B cell (primary cell): ENCODE results near the gene LIN52. TPM values are rescaled to one million over a fixed set of nuclear protein-coding genes. Genes with fewer than 3 reads are reported as not detected.

Source experiments
- ATAC-seq: fragments of 200-7000 bp; cut with Tn5 transposase; one replicate; pipeline ENCODE4 v1.10.0; 2021; ENCODE audit warnings: low read depth, mild to moderate bottlenecking, moderate number of reproducible peaks, moderate library complexity
- CTCF ChIA-PET: fragments of 350-600 bp; sonication (Branson Sonifier 250); formaldehyde crosslinking; loops from one replicate; lab custom pipeline; 2021; ENCODE audit warnings: antibody characterized with exemption, inconsistent platforms; lab: Charles Lee
- POLR2A ChIA-PET: fragments of 350-600 bp; sonication (Branson Sonifier 250); formaldehyde crosslinking; loops from one replicate; lab custom pipeline; 2021; ENCODE audit warnings: antibody characterized with exemption; lab: Charles Lee
- DNase-seq: peaks from one replicate; pipeline ENCODE4 v3.0.0; 2013
- H2AFZ ChIP-seq: 2 replicates; pipeline ENCODE4 v1.6.1; 2012; ENCODE audit warnings: mild to moderate bottlenecking, low read depth, low read length; ENCODE audit not compliant: insufficient read depth, poor library complexity, severe bottlenecking
- H3K27ac ChIP-seq, 2 donors: 1 replicate in 1 of 2; 2 replicates in 1 of 2; pipeline ENCODE4 v1.5.1; 2012 to 2013; ENCODE audit warnings: low read length in 2 of 2, mild to moderate bottlenecking in 2 of 2, moderate library complexity in 1 of 2
- H3K27me3 ChIP-seq, 4 experiments: fragments of 200-600 bp in 1 of 4; sonication (generic) in 1 of 4; replicated peaks in 1 of 4; 1 replicate in 2 of 4; 2 replicates in 2 of 4; pipeline versions ENCODE4 v1.6.1 to v1.7.0; 2013 to 2016; ENCODE audit warnings: low read length in 3 of 4, mild to moderate bottlenecking in 2 of 4, mixed read lengths in 1 of 4, moderate library complexity in 1 of 4; ENCODE audit not compliant: insufficient read depth in 4 of 4, control insufficient read depth in 3 of 4; ENCODE audit errors: control extremely low read depth in 1 of 4
- H3K36me3 ChIP-seq, 2 experiments: replicated peaks in 1 of 2; 1 replicate in 1 of 2; 2 replicates in 1 of 2; pipeline versions ENCODE4 v1.6.1 to v1.7.1; 2013; ENCODE audit warnings: low read length in 1 of 2; ENCODE audit not compliant: insufficient read depth in 2 of 2, control insufficient read depth in 1 of 2; ENCODE audit errors: control extremely low read depth in 1 of 2, extremely low read depth in 1 of 2
- H3K4me1 ChIP-seq, 2 donors: fragments of 200-600 bp in 1 of 2; sonication (generic) in 1 of 2; 1 replicate in 1 of 2; 2 replicates in 1 of 2; pipeline versions ENCODE4 v1.5.1 to v1.6.1; 2013 to 2017; ENCODE audit warnings: low read length in 2 of 2; ENCODE audit not compliant: control insufficient read depth in 2 of 2, insufficient read depth in 2 of 2
- H3K4me2 ChIP-seq: replicated peaks from 2 replicates; pipeline ENCODE3; 2012; ENCODE audit warnings: mild to moderate bottlenecking, low read depth, low read length; ENCODE audit not compliant: poor library complexity, severe bottlenecking
- H3K4me3 ChIP-seq, 5 experiments: fragments of 200-600 bp in 1 of 5; sonication (generic) in 1 of 5; 1 replicate in 3 of 5; 2 replicates in 2 of 5; pipeline versions ENCODE4 v1.5.1 to v1.7.0; 2011 to 2016; ENCODE audit warnings: low read length in 4 of 5, mild to moderate bottlenecking in 4 of 5, low read depth in 2 of 5, control low read depth in 1 of 5, moderate library complexity in 1 of 5; ENCODE audit not compliant: insufficient read depth in 1 of 5; ENCODE audit errors: control extremely low read depth in 1 of 5, extremely low read depth in 1 of 5
- H3K79me2 ChIP-seq: fragments of 200-600 bp; sonication (generic); one replicate; pipeline ENCODE4 v1.6.0; 2016; ENCODE audit warnings: low read length; ENCODE audit not compliant: control insufficient read depth, insufficient read depth
- H3K9ac ChIP-seq: fragments of 200-600 bp; sonication (generic); 2 replicates; pipeline ENCODE4 v1.6.1; 2017; ENCODE audit warnings: mild to moderate bottlenecking, low read length, moderate library complexity
- H3K9me3 ChIP-seq, 3 donors: one replicate each; pipeline versions ENCODE4 v1.6.1 to v1.7.1; 2013; ENCODE audit warnings: low read length in 2 of 3; ENCODE audit not compliant: control insufficient read depth in 2 of 3, insufficient read depth in 1 of 3; ENCODE audit errors: control extremely low read depth in 1 of 3
- H4K20me1 ChIP-seq: 2 replicates; pipeline ENCODE4 v1.6.0; 2012; ENCODE audit warnings: mild to moderate bottlenecking, low read length; ENCODE audit not compliant: insufficient read depth, control insufficient read depth, poor library complexity, severe bottlenecking
- H3K27ac Mint-ChIP-seq: one replicate; pipeline ENCODE4 v1.8.0; 2021; ENCODE audit warnings: mixed read lengths
- H3K27me3 Mint-ChIP-seq: one replicate; pipeline ENCODE4 v1.8.0; 2021; ENCODE audit warnings: mixed read lengths
- H3K4me1 Mint-ChIP-seq: one replicate; pipeline ENCODE4 v1.8.0; 2021; ENCODE audit warnings: mixed read lengths
- H3K4me3 Mint-ChIP-seq: one replicate; pipeline ENCODE4 v1.8.0; 2021; ENCODE audit warnings: mixed read lengths
- H3K9me3 Mint-ChIP-seq: one replicate; pipeline ENCODE4 v1.8.0; 2022; ENCODE audit warnings: mixed read lengths; ENCODE audit not compliant: insufficient read depth
- CTCF ChIP-seq: fragments of 200-600 bp; IDR thresholded peaks from one replicate; pipeline ENCODE4 v1.8.0; 2022; ENCODE audit warnings: antibody characterized with exemption, mild to moderate bottlenecking
- EZH2 ChIP-seq: IDR thresholded peaks from 2 replicates; pipeline ENCODE4 v1.6.1; 2012; ENCODE audit warnings: borderline replicate concordance, low read depth, mild to moderate bottlenecking, moderate library complexity, low read length; ENCODE audit not compliant: insufficient read depth, poor library complexity, severe bottlenecking
- WGBS: methylation state at CpG from one replicate; pipeline ENCODE4 v1.1.5; 2013; ENCODE audit warnings: missing lambda C conversion rate; ENCODE audit not compliant: insufficient coverage; 5-methylcytosine and 5-hydroxymethylcytosine counted together
- intact Hi-C: fragments of 100-400 bp; cut with micrococcal nuclease; formaldehyde crosslinking; loops from one replicate; pipeline ENCODE4 v1.10.0; 2022
- polyA plus RNA-seq: library from polyadenylated mRNA; depleted of rRNA; stranded (reverse); fragments of >200 nt; gene quantifications from 2 replicates; pipeline ENCODE4 v1.2.3, GENCODE V29; 2012
- total RNA-seq, 2 donors: library from RNA; stranded (reverse); fragments of 120-200 nt in 1 of 2; gene quantifications; 1 replicate in 1 of 2; 2 replicates in 1 of 2; pipeline versions ENCODE4 v1.2.3 to v1.2.4, GENCODE V29; 2013 to 2022

Gene LIN52
- total and polyA plus RNA-seq, 2 donors (not counting 1 experiment from before 2014, with no cell fraction given): 3.9 to 13.1 TPM

GRCh38 chr14:74142523-74142922, 57.8 kb downstream of the LIN52 start:
- ATAC-seq (no peak), DNase-seq (no peak)
- CTCF ChIA-PET: interaction anchor here (0.6 kb wide), 1 partner anchor 109 kb away, joined by 3 read pairs; no protein-coding TSS in a partner anchor
- H3K36me3 ChIP-seq: no peaks in the 10 kb centered on the region
- intact Hi-C loops: no loop called here
- peaks cover 7% of the 10 kb centered on the region in 2 donors for H3K4me1 ChIP-seq
- H3K4me2 ChIP-seq: no peak overlapping the region
- no peak overlapping the region for H3K4me3 ChIP-seq
- no peaks in the 10 kb centered on the region for H3K9me3 ChIP-seq
- H2AFZ ChIP-seq: no peak overlapping the region
- H3K27ac Mint-ChIP-seq: no peak overlapping the region
- H3K27me3 Mint-ChIP-seq: no peaks in the 10 kb centered on the region
- H3K9me3 Mint-ChIP-seq: no peaks in the 10 kb centered on the region
- WGBS: 100% methylated on average over 1 of the region's 4 CpGs
- no peak overlapping the region for H3K27ac ChIP-seq
- H3K4me3 Mint-ChIP-seq: no peak overlapping the region
- no peaks in the 10 kb centered on the region for H4K20me1 ChIP-seq
- H3K9ac ChIP-seq: no peak overlapping the region
- H3K27me3 ChIP-seq: no peaks in the 10 kb centered on the region
- H3K4me1 Mint-ChIP-seq: peaks cover 8% of the 10 kb centered on the region
- no peaks in the 10 kb centered on the region for H3K79me2 ChIP-seq
- POLR2A ChIA-PET: no interaction called here
- TF ChIP-seq CTCF: no peak
- TF ChIP-seq EZH2: no peak

- no CpG with 5 or more reads among the region's 3 CpGs for WGBS
- Histone ChIP-seq H3K9me3 (no peaks in the 10 kb centered on the region), H3K4me1 (peaks cover 7% of the 10 kb centered on the region in 2 donors), H2AFZ (no peak overlapping the region), H3K27ac (no peak overlapping the region), H3K27me3 (no peaks in the 10 kb centered on the region), H3K4me2 (no peak overlapping the region), H3K79me2 (no peaks in the 10 kb centered on the region), H3K9ac (no peak overlapping the region), H3K4me3 (no peak overlapping the region), H4K20me1 (no peaks in the 10 kb centered on the region), H3K36me3 (no peaks in the 10 kb centered on the region)
- POLR2A ChIA-PET: no interaction called here
- Mint-ChIP-seq H3K27ac (no peak overlapping the region), H3K27me3 (no peaks in the 10 kb centered on the region), H3K9me3 (no peaks in the 10 kb centered on the region), H3K4me3 (no peak overlapping the region), H3K4me1 (peaks cover 8% of the 10 kb centered on the region)
- TF ChIP-seq EZH2 (no peak), CTCF (no peak)
- ATAC-seq (no peak), DNase-seq (no peak)
- intact Hi-C loops: no loop called here
- CTCF ChIA-PET: no interaction called here
Observed at GRCh38 chr14:74144789-74145188, 60.0 kb downstream of the LIN52 start.
